Common myeloid progenitor, CD34-positive (primary cell): ENCODE results near the gene TMEM181.
A peak's percentile ranks its signal among the peaks of the same experiment; 100 is the strongest.

Experiments
- CTCF ChIA-PET: fragments of 350-600 bp; sonication (Branson Sonifier 250); formaldehyde crosslinking; loops from one replicate; lab custom pipeline; 2021; ENCODE audit warnings: antibody characterized with exemption; lab: Charles Lee
- POLR2A ChIA-PET: fragments of 350-600 bp; sonication (Branson Sonifier 250); formaldehyde crosslinking; loops from one replicate; lab custom pipeline; 2021; ENCODE audit warnings: antibody characterized with exemption; lab: Charles Lee
- DNase-seq, 3 donors: peaks; one replicate each; pipeline versions ENCODE4 v3.0.0 to v3.0.0-alpha.2; 2013
- H3K27ac ChIP-seq, 2 experiments: 1 replicate in 1 of 2; 2 replicates in 1 of 2; pipeline ENCODE4 v1.7.0; 2013; ENCODE audit warnings: inconsistent platforms in 2 of 2, low read length in 2 of 2, mild to moderate bottlenecking in 2 of 2, low read depth in 1 of 2, moderate library complexity in 1 of 2; ENCODE audit not compliant: severe bottlenecking in 2 of 2, insufficient read depth in 1 of 2, poor library complexity in 1 of 2
- H3K27me3 ChIP-seq, 5 experiments: replicated peaks in 2 of 5; 1 replicate in 3 of 5; 2 replicates in 2 of 5; pipeline versions ENCODE4 v1.6.1 to v1.7.0; 2013; ENCODE audit warnings: low read length in 4 of 5, mild to moderate bottlenecking in 2 of 5, moderate library complexity in 2 of 5, inconsistent platforms in 1 of 5; ENCODE audit not compliant: insufficient read depth in 5 of 5, control insufficient read depth in 4 of 5
- H3K36me3 ChIP-seq, 4 experiments: 1 replicate in 2 of 4; 2 replicates in 2 of 4; pipeline versions ENCODE4 v1.6.1 to v1.7.0; 2013; ENCODE audit warnings: low read length in 3 of 4, control low read depth in 1 of 4, mild to moderate bottlenecking in 1 of 4; ENCODE audit not compliant: control insufficient read depth in 4 of 4, insufficient read depth in 4 of 4
- H3K4me1 ChIP-seq, 4 experiments: 1 replicate in 3 of 4; 2 replicates in 1 of 4; pipeline versions ENCODE4 v1.6.1 to v1.7.1; 2013; ENCODE audit warnings: low read length in 3 of 4, mild to moderate bottlenecking in 3 of 4, control low read depth in 1 of 4, inconsistent platforms in 1 of 4, moderate library complexity in 1 of 4; ENCODE audit not compliant: control insufficient read depth in 4 of 4, insufficient read depth in 4 of 4; ENCODE audit errors: control extremely low read depth in 1 of 4
- H3K4me3 ChIP-seq, 7 experiments: 1 replicate in 4 of 7; 2 replicates in 3 of 7; pipeline versions ENCODE4 v1.5.1 to v1.7.0; 2013; ENCODE audit warnings: mild to moderate bottlenecking in 7 of 7, low read length in 6 of 7, moderate library complexity in 6 of 7, inconsistent platforms in 2 of 7, low read depth in 2 of 7, control low read depth in 1 of 7; ENCODE audit not compliant: insufficient read depth in 4 of 7, control insufficient read depth in 1 of 7; ENCODE audit errors: extremely low read depth in 1 of 7
- H3K9me3 ChIP-seq, 5 experiments: 1 replicate in 4 of 5; 2 replicates in 1 of 5; pipeline versions ENCODE4 v1.6.1 to v1.7.1; 2013; ENCODE audit warnings: low read length in 4 of 5, mild to moderate bottlenecking in 2 of 5, inconsistent platforms in 1 of 5, low read depth in 1 of 5, moderate library complexity in 1 of 5; ENCODE audit not compliant: control insufficient read depth in 4 of 5, insufficient read depth in 2 of 5; ENCODE audit errors: control extremely low read depth in 1 of 5
- WGBS: methylation state at CpG from one replicate; pipeline ENCODE4 v1.1.5; 2013; ENCODE audit not compliant: insufficient coverage; 5-methylcytosine and 5-hydroxymethylcytosine counted together

Gene TMEM181

DNA sequence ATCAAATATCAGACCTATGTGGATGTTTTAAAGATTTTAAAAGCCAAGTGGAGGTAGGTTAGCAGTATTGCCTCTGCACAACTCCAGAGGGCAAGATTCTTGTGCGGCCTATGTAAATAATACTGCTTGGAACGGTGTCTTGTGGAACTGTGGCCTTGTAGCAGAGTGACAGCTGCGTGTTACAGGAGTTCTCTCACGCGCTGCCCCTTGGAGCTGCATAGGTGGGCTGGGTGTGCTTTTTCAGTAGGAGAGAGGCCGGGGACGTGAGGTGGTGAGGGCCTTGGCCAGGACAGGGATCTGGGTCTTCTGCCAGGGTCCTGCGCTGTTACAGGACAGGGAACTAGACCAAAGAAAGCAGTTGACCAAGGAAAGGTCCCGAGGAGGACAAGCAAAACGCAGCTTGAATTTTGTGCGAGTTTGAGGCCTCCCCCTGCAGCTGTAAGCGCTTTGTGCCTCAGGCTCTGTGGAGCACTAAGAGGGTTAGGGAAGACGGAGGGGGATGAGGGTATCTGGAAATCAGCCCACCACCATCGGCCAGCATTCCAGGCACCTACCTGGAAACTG, 1.5 kb downstream of the TMEM181 start:
- Histone ChIP-seq H3K4me1 (peaks cover 0 to 35% (median 34%) of the 10 kb centered on the region in 4 experiments), H3K36me3 (peaks cover 0 to 9% (median 0%) of the 10 kb centered on the region in 4 experiments), H3K27me3 (no peaks in the 10 kb centered on the region), H3K27ac (peak overlapping the region in 1 of 2 experiments; percentile 28), H3K9me3 (no peaks in the 10 kb centered on the region), H3K4me3 (peak overlapping the region in 6 of 7 experiments; percentile 71 to 93 (median 79))
- WGBS: 94% methylated on average over 13 of the region's 14 CpGs
- ChIA-PET POLR2A (no interaction called here), CTCF (interaction anchor here (1.3 kb wide), 1 partner anchor 8 kb away, joined by 3 read pairs; no protein-coding TSS in a partner anchor)
- DNase-seq: no peak

DNA sequence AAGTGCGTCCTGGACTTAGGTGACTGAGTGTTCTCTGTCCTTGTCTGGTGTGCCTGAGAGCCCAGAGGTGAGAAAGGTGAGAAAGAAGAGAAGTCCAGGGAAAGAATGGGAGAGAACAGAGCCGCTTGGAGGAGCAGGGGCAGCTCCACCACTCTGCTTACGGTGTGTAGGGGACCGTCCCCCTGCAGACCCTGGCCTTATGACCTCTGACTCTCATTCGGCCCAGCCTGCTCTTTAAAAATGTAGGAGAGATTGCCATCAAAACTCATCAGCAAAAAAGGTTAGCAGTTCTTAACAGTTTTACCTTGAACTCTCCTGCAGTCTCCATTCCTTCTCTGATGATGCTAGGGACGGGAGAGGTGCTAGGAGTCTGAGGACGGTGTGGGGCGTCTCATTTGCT, 2.0 kb downstream of the TMEM181 start:
- H3K27ac ChIP-seq: no peak overlapping the region
- DNase-seq: no peak
- H3K36me3 ChIP-seq: peaks cover 0 to 9% (median 0%) of the 10 kb centered on the region in 4 experiments
- POLR2A ChIA-PET: no interaction called here
- H3K27me3 ChIP-seq: no peaks in the 10 kb centered on the region
- CTCF ChIA-PET: no interaction called here
- H3K4me3 ChIP-seq: peak overlapping the region in 2 of 7 experiments; percentile 88 to 93
- peaks cover 0 to 36% (median 34%) of the 10 kb centered on the region in 4 experiments for H3K4me1 ChIP-seq
- H3K9me3 ChIP-seq: no peaks in the 10 kb centered on the region
- WGBS: 90% methylated on average over 4 of the region's 8 CpGs

DNA sequence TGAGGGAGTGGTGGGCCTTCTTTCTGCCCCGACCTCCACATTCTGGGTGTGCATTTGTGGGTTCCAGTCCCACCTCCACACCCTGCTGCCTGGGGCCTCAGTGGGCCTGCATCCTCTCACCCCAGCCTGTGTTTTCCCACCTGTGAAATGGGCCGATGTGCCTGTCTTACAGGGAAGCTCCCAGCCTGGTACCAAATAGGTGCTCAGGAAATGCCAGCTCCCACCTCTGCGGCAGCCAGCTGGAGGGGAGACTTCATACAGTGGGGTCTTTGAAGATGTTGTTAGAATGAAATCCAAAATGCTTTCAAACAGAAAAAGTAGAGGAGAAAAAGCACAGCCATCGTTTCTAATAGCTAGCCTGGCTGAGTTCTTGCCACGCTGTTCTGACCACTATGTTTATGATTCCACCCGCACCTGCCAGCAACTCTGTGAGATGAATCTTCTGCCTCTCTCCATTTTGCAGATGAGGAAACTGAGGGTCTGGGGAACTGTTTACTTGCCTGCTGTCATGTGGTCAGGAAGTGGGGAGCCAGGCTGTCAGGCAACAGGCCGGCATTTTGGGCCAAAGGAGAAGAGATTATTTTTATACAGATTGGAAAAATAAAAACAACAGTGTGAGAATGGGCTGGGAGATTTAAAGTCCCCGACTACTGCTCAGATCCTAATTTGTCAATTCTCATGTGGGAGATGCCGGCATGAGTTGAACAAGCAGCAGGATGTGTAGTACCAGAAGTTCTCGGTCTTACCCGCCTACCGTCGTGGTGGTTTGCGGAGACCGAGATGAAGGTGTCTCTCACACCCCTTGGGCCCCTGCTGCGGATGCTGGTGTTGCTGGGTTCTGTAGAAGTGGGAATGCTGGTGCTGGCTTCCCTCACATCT, 4.6 kb downstream of the TMEM181 start:
- Histone ChIP-seq H3K27me3 (no peaks in the 10 kb centered on the region), H3K9me3 (no peaks in the 10 kb centered on the region), H3K27ac (no peak overlapping the region), H3K4me3 (no peak overlapping the region), H3K36me3 (peaks cover 0 to 9% (median 3%) of the 10 kb centered on the region in 4 experiments), H3K4me1 (peaks cover 2 to 57% (median 51%) of the 10 kb centered on the region in 4 experiments)
- DNase-seq: no peak
- ChIA-PET CTCF (interaction anchor here (1.4 kb wide), 1 partner anchor 17 kb away, joined by 3 read pairs; no protein-coding TSS in a partner anchor), POLR2A (no interaction called here)
- WGBS: 99% methylated on average over 4 of the region's 16 CpGs

DNA sequence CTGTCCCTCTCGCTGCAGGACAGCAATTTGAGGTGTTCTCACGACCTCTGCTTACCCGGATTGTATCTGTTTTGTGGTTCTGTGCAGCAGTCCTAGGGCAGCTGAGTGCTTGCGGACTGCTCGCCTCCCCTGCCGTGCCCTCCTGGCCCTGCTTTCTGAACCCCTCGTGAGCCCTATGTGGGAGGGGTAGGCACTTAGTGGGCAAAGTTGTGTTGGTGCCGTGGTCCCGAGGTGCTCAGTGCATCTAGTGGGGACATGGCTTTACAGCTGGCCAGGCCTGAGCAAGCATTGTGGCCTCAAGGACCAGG, 5.2 kb downstream of the TMEM181 start:
- no peak for DNase-seq
- CTCF ChIA-PET: no interaction called here
- WGBS: 91% methylated on average over 9 of the region's 9 CpGs
- H3K27ac ChIP-seq: no peak overlapping the region
- H3K9me3 ChIP-seq: no peaks in the 10 kb centered on the region
- H3K27me3 ChIP-seq: no peaks in the 10 kb centered on the region
- POLR2A ChIA-PET: no interaction called here
- H3K4me3 ChIP-seq: no peak overlapping the region
- H3K36me3 ChIP-seq: peaks cover 0 to 9% (median 3%) of the 10 kb centered on the region in 4 experiments
- peaks cover 2 to 60% (median 54%) of the 10 kb centered on the region in 4 experiments for H3K4me1 ChIP-seq

DNA sequence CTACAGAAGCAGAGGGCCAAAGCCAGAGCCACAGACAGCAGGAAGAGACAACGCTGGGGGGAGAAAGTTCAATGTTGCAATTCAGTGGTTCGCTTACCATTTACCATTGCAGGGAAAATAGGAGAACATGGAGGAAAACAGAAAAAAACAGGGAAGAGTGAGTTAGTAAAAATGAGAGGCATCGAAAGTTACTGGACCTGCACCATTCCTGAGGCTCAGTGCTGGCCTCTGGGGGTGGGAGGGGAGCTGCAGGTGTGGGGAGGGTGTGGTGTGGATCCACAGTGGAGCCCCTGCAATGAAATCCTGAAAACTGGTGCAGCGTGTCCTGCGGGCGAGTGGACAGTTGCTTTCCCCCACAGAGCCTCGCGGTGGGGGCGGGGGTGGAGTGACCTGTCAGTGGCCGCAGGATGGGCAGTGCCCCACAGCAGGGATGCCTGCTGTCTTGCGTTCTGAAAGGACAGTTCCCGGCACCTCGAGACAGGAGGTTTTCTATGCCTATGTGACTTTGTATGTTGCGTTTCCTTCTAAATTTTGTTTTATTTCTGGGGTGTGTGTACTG, 5.7 kb downstream of the TMEM181 start:
- Histone ChIP-seq H3K27ac (no peak overlapping the region), H3K9me3 (no peaks in the 10 kb centered on the region), H3K4me3 (no peak overlapping the region), H3K36me3 (peaks cover 0 to 9% (median 3%) of the 10 kb centered on the region in 4 experiments), H3K4me1 (peaks cover 2 to 64% (median 57%) of the 10 kb centered on the region in 4 experiments), H3K27me3 (no peaks in the 10 kb centered on the region)
- ChIA-PET POLR2A (no interaction called here), CTCF (no interaction called here)
- 93% methylated on average over 13 of the region's 14 CpGs for WGBS
- no peak for DNase-seq

DNA sequence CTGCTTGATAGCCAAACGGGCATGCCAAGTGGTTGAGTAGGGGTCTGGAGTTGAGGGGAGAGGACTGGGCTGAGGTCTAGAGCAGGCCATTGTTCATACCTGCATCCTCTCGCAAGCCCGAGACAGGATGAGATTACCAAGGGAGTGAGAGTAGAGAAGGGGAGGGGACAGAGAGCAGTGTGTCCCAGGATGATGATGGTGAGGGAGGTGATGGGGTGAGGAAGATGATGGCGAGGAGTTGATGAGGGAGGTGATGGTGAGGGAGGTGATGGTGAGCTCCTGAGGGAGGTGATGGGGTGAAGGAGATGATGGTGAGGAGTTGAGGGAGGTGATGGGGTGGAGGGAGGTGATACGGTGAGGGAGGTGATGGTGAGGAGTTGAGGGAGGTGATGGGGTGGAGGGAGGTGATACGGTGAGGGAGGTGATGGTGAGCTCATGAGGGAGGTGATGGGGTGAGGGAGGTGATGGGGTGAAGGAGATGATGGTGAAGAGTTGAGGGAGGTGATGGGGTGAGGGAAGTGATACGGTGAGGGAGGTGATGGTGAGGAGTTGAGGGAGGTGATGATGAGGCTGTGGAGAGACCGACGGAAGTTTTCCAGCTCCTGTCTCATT, 6.4 kb downstream of the TMEM181 start:
- WGBS: 98% methylated on average over 6 of the region's 9 CpGs

More for the DNA sequence above, 6.4 kb downstream of the TMEM181 start:
- no peak for DNase-seq
- ChIA-PET CTCF (interaction anchor here (0.7 kb wide), 1 partner anchor 16 kb away, joined by 3 read pairs; no protein-coding TSS in a partner anchor), POLR2A (no interaction called here)
- Histone ChIP-seq H3K27me3 (no peaks in the 10 kb centered on the region), H3K4me3 (no peak overlapping the region), H3K9me3 (no peaks in the 10 kb centered on the region), H3K27ac (no peak overlapping the region), H3K4me1 (peaks cover 2 to 59% (median 52%) of the 10 kb centered on the region in 4 experiments), H3K36me3 (peaks cover 0 to 9% (median 3%) of the 10 kb centered on the region in 4 experiments)
